ENCODE measurements around the gene YAP1. TPM values are rescaled to one million over a fixed set of nuclear protein-coding genes. Genes with fewer than 3 reads are reported as not detected.
A peak's percentile ranks its signal among the peaks of the same experiment; 100 is the strongest.

The YAP1 gene
- total and polyA plus RNA-seq, 2 of the 4 experiments (the other 2 are of a cell fraction) = 121 to 251 TPM

DNA sequence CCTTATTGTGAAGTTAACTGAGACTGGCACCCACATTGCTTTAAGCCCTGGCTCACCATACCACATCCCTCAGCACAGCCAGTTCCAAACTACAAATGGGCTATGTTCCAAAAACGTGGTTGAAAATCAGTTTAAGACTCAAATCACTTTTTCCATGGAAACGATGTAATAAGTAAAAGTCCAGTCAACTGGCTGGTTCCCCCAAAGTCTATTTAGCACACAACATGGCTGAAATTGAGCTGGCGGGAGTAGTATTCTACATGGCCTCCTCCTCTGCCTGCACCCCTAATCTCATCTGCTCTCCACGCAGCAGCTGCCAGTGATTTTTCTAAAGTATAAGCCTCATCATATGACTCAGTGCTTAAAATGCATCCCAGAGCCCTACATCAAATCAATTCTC, 166.1 kb downstream of the YAP1 start:
- no peak overlapping the region for H2BK15ac ChIP-seq (ENCODE audit: low read depth, low read length)
- no peak overlapping the region for H3K4me3 ChIP-seq (ENCODE audit: insufficient read depth, low read depth, low read length)
- no peak overlapping the region for H2BK20ac ChIP-seq (ENCODE audit: low read depth, low read length)
- H3K27me3 ChIP-seq (ENCODE audit: control insufficient read depth, insufficient read depth, low read length) = no peaks in the 10 kb centered on the region
- CTCF ChIA-PET = interaction anchor here (1.0 to 1.2 kb wide), 2 partner anchors 9 to 11 kb away, joined by 3 read pairs; no protein-coding TSS in a partner anchor
- H3K4ac ChIP-seq (ENCODE audit: low read depth, low read length) = no peak overlapping the region
- BruUV-seq (replicated peaks) = no TSS peak
- no peaks in the 10 kb centered on the region for H4K20me1 ChIP-seq (ENCODE audit: insufficient read depth, low read length)
- whole genome bisulfite sequencing, 2 experiments (ENCODE audit: extremely low coverage in 2 of 2, insufficient read length in 1 of 2) = no CpG with 5 or more reads among the region's 4 CpGs
- TF ChIP-seq CHD1 (IDR thresholded peaks at IDR 0.05; ENCODE audit: low read depth, low read length) (no peak), USF2 (IDR thresholded peaks at IDR 0.05; ENCODE audit: low read depth, low read length) (no peak)
- no peak overlapping the region for H4K8ac ChIP-seq (ENCODE audit: low read depth in 2 of 2, low read length in 2 of 2)
- H4K91ac ChIP-seq (ENCODE audit: insufficient read depth, low read depth, low read length) = no peak overlapping the region
- H3K9ac ChIP-seq (ENCODE audit: low read depth, low read length) = no peak overlapping the region
- in situ Hi-C loops (cut with MboI; ENCODE audit: low sequenced_read_pairs) = loop anchor here (25.0 kb wide), 1 partner anchor 111 kb away; no protein-coding TSS in a partner anchor
- POLR2A ChIA-PET (ENCODE audit: unreplicated experiment) = no interaction called here
- H3K23ac ChIP-seq (ENCODE audit: low read depth, low read length) = no peak overlapping the region
- dilution Hi-C loops (cut with HindIII; ENCODE audit: low sequenced_read_pairs, unreplicated experiment) = no loop called here
- H2AK9ac ChIP-seq (replicated peaks; ENCODE audit: low read depth, low read length, poor library complexity) = no peak overlapping the region
- H3K79me1 ChIP-seq (ENCODE audit: low read depth in 1 of 2, low read length in 2 of 2) = no peaks in the 10 kb centered on the region
- no peaks in the 10 kb centered on the region for H3K9me3 ChIP-seq (ENCODE audit: control insufficient read depth, insufficient read depth, low read length)
- no peak overlapping the region for H3K4me2 ChIP-seq (ENCODE audit: low read depth, low read length)
- DNase-seq = peak; percentile 34
- H2BK120ac ChIP-seq (ENCODE audit: low read depth, low read length) = no peak overlapping the region
- peaks cover 5% of the 10 kb centered on the region; the same call in 1 of the 2 replicates for H3K9me1 ChIP-seq (ENCODE audit: insufficient read depth, low read length)
- peak; percentile 55; the same call in 1 of the 2 replicates for ATAC-seq (ENCODE audit: low read depth)
- no peak overlapping the region for H3K18ac ChIP-seq (ENCODE audit: low read depth, low read length)
- H4K5ac ChIP-seq (ENCODE audit: low read depth, low read length) = no peak overlapping the region
- no peak overlapping the region for H2BK5ac ChIP-seq (ENCODE audit: low read depth, low read length, poor library complexity, severe bottlenecking)
- H3K56ac ChIP-seq (ENCODE audit: extremely low read depth, insufficient read depth, low read length) = no peak overlapping the region
- H3K36me3 ChIP-seq (ENCODE audit: control insufficient read depth, insufficient read depth, low read length) = no peaks in the 10 kb centered on the region
- no peak overlapping the region for H2AK5ac ChIP-seq (ENCODE audit: low read depth, low read length)
- intact Hi-C loops (cut with micrococcal nuclease) = no loop called here
- no peak overlapping the region for H3K14ac ChIP-seq (replicated peaks; ENCODE audit: low read depth, low read length)
- H3K4me1 ChIP-seq (ENCODE audit: control insufficient read depth, insufficient read depth, low read length) = peaks cover 6% of the 10 kb centered on the region
- H2AFZ ChIP-seq (replicated peaks; ENCODE audit: low read length, poor library complexity) = no peak overlapping the region
- no peak overlapping the region for H3K27ac ChIP-seq (ENCODE audit: insufficient read depth, low read length)
